KMS-11 (cell line): ENCODE data around the gene PHC1.
A peak's percentile ranks its signal among the peaks of the same experiment; 100 is the strongest.

Experiments used
- H2AFZ ChIP-seq: fragments of 200-600 bp; sonication (generic); 2 replicates; pipeline ENCODE4 v1.6.1; 2016; ENCODE audit warnings: antibody characterized with exemption, mixed run types, low read depth
- H3K27ac ChIP-seq: fragments of 200-600 bp; sonication (generic); 2 replicates; pipeline ENCODE4 v1.6.1; 2016; ENCODE audit warnings: mild to moderate bottlenecking, mixed run types
- H3K27me3 ChIP-seq: fragments of 200-600 bp; sonication (generic); 2 replicates; pipeline ENCODE4 v1.6.1; 2017; ENCODE audit warnings: mild to moderate bottlenecking, low read depth, mixed run types, moderate library complexity; ENCODE audit not compliant: insufficient read depth
- H3K36me3 ChIP-seq: fragments of 200-600 bp; sonication (generic); 2 replicates; pipeline ENCODE4 v1.6.1; 2017; ENCODE audit warnings: mild to moderate bottlenecking, mixed run types; ENCODE audit not compliant: insufficient read depth
- H3K4me1 ChIP-seq: fragments of 200-600 bp; sonication (generic); 2 replicates; pipeline ENCODE4 v1.6.1; 2016; ENCODE audit warnings: mild to moderate bottlenecking, low read depth, mixed run types; ENCODE audit not compliant: poor library complexity, severe bottlenecking
- H3K4me2 ChIP-seq: fragments of 200-600 bp; sonication (generic); 2 replicates; pipeline ENCODE4 v1.7.0; 2016; ENCODE audit warnings: mild to moderate bottlenecking, mixed run types
- H3K4me3 ChIP-seq: fragments of 200-600 bp; sonication (generic); IDR thresholded peaks from 2 replicates; pipeline ENCODE4 v1.6.1; 2017; ENCODE audit warnings: low read depth, low read length, mixed read lengths; ENCODE audit not compliant: insufficient read depth
- H3K79me2 ChIP-seq: fragments of 200-600 bp; sonication (generic); 2 replicates; pipeline ENCODE4 v1.6.1; 2016; ENCODE audit warnings: low read depth, mixed run types; ENCODE audit not compliant: insufficient read depth
- H3K9ac ChIP-seq: fragments of 200-600 bp; sonication (generic); 2 replicates; pipeline ENCODE4 v1.6.1; 2016; ENCODE audit warnings: mild to moderate bottlenecking, mixed run types
- H4K20me1 ChIP-seq: fragments of 200-600 bp; sonication (generic); 2 replicates; pipeline ENCODE4 v1.6.1; 2016; ENCODE audit warnings: mild to moderate bottlenecking, mixed run types; ENCODE audit not compliant: insufficient read depth
- TF ChIP-seq, protein P1 (sequence below): fragments of 200-600 bp; sonication (generic); conservative IDR thresholded peaks from 2 replicates; pipeline ENCODE4 v1.6.1; 2017; ENCODE audit warnings: low read depth, mild to moderate bottlenecking, antibody characterized with exemption, low read length, moderate library complexity, mixed read lengths

The PHC1 gene

DNA sequence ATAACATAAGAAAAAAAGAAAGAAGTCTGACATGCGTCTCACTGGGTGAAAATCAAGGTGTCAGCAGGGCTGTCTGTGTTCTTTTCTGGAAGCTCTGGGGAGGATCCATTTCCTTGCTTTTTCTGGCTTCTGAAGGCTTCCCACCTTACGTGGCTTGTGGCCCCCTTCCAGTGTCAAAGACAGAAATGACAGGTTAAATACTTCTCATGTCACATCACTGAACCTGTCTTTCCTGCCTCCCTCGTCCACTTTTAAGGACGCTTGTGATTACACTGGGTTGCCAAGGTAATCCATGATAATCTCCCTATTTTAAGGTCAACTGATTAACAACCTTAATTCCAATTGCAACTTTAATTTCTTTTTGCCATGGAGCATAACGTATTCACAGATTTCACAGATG, 4.6 kb upstream of the PHC1 start:
- H3K4me2 ChIP-seq: no peak overlapping the region
- no peaks in the 10 kb centered on the region for H4K20me1 ChIP-seq
- no peaks in the 10 kb centered on the region for H3K36me3 ChIP-seq
- no peaks in the 10 kb centered on the region for H3K79me2 ChIP-seq
- H3K27ac ChIP-seq: no peak overlapping the region
- H3K4me1 ChIP-seq: peaks cover 6% of the 10 kb centered on the region
- TF ChIP-seq, protein P1, sequence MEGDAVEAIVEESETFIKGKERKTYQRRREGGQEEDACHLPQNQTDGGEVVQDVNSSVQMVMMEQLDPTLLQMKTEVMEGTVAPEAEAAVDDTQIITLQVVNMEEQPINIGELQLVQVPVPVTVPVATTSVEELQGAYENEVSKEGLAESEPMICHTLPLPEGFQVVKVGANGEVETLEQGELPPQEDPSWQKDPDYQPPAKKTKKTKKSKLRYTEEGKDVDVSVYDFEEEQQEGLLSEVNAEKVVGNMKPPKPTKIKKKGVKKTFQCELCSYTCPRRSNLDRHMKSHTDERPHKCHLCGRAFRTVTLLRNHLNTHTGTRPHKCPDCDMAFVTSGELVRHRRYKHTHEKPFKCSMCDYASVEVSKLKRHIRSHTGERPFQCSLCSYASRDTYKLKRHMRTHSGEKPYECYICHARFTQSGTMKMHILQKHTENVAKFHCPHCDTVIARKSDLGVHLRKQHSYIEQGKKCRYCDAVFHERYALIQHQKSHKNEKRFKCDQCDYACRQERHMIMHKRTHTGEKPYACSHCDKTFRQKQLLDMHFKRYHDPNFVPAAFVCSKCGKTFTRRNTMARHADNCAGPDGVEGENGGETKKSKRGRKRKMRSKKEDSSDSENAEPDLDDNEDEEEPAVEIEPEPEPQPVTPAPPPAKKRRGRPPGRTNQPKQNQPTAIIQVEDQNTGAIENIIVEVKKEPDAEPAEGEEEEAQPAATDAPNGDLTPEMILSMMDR: no peak
- no peaks in the 10 kb centered on the region for H3K27me3 ChIP-seq
- H2AFZ ChIP-seq: no peak overlapping the region
- H3K4me3 ChIP-seq: no peak overlapping the region
- H3K9ac ChIP-seq: no peak overlapping the region

DNA sequence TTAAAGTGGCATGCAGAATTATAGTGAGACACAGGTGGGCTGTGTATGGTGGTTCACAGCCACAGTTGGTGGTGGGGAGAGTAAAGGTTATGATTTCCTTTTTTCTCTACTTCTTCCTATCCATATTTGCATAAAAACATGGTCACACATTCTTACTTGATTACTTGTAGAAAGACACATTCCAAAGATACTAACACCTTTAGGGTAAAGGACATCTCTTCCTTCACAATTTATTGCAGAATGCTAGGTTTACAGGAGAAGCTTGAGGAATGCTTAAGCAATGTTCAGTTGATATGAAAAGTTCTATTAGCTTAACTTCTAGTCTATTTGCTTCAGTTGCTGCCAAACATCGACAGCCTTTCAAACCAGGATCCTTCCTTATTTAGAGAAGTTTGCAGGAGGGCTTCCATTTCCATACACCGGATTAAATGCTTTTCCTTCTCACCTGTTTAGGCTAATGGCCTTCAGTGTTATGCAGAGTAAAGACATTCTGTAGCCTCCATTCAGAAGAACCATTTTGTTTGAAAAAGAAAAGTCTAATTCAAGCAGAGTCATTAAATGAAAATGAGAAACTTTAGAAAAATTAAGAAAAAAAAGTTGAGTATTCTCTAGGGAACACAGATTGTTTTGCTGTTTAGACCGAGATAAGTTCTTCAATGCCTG, 2.6 kb upstream of the PHC1 start:
- Histone ChIP-seq H3K4me2 (no peak overlapping the region), H3K79me2 (no peaks in the 10 kb centered on the region), H3K36me3 (no peaks in the 10 kb centered on the region), H3K4me3 (no peak overlapping the region), H4K20me1 (no peaks in the 10 kb centered on the region), H3K4me1 (peaks cover 13% of the 10 kb centered on the region), H2AFZ (no peak overlapping the region), H3K27ac (no peak overlapping the region), H3K9ac (no peak overlapping the region), H3K27me3 (no peaks in the 10 kb centered on the region)
- TF ChIP-seq, protein P1: no peak

DNA sequence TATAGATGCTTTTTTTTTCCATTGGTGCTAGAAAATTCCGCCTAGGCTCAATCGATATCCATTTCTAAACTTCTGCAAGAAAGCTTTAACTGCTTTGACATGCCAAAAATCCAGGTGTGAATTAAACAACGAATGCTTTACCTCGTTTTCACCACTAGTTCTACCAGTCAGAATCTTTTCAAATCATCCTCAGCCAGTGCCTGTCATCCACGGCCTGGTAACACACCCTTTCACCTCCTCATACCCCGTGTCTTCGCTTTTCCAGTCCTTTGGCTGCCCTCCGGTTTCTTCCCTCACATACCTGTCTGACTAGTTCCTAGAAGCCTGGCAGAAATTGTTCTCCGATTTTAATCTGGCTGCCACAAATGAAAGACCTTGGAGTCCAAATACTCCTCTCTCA, 1.4 kb upstream of the PHC1 start:
- Histone ChIP-seq H4K20me1 (no peaks in the 10 kb centered on the region), H3K4me2 (no peak overlapping the region), H3K4me1 (peaks cover 13% of the 10 kb centered on the region), H3K27me3 (no peaks in the 10 kb centered on the region), H3K4me3 (no peak overlapping the region), H3K36me3 (no peaks in the 10 kb centered on the region), H3K9ac (no peak overlapping the region), H2AFZ (no peak overlapping the region), H3K27ac (no peak overlapping the region), H3K79me2 (no peaks in the 10 kb centered on the region)
- TF ChIP-seq, protein P1: peak; percentile 20; the same call in 1 of the 2 replicates

DNA sequence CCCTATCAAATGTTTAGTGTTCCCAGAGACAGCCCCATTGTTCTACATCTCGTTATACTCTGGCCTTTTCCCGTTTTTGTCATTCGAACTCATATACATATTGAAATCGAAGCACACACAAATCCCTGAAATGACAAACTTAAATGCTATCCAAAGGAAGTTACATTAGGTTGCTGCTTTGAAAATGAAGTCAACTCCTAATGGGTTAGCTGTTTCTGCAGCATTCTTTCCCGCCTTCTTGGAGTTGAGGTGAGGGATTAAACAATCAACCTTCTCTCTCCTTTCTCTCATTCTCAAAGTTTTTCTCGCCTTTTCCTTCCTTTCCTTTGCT, 642 bp upstream of the PHC1 start:
- no peaks in the 10 kb centered on the region for H3K36me3 ChIP-seq
- H2AFZ ChIP-seq: peak overlapping the region; percentile 100
- no peaks in the 10 kb centered on the region for H4K20me1 ChIP-seq
- H3K27ac ChIP-seq: no peak overlapping the region; the same call in 1 of the 2 replicates
- H3K9ac ChIP-seq: no peak overlapping the region
- H3K4me3 ChIP-seq: no peak overlapping the region
- H3K4me2 ChIP-seq: peak overlapping the region; percentile 97
- no peaks in the 10 kb centered on the region for H3K79me2 ChIP-seq
- peaks cover 13% of the 10 kb centered on the region for H3K4me1 ChIP-seq
- TF ChIP-seq, protein P1: no peak
- no peaks in the 10 kb centered on the region for H3K27me3 ChIP-seq
